Measurements from ENCODE around the gene NDST3.

The NDST3 gene

GRCh38 chr4:118076958-118077766 lies 42.9 kb downstream of the NDST3 start:
- H3K27me3 ChIP-seq (ENCODE audit: insufficient read depth, poor library complexity, severe bottlenecking): no peaks in the 10 kb centered on the region
- no peak for ATAC-seq (ENCODE audit: low read depth)

GRCh38 chr4:118077767-118078105 lies 43.5 kb downstream of the NDST3 start:
- Histone ChIP-seq H3K36me3 (ENCODE audit: low read depth) (no peaks in the 10 kb centered on the region), H3K9me3 (ENCODE audit: severe bottlenecking) (no peaks in the 10 kb centered on the region), H3K4me1 (ENCODE audit: insufficient read depth, poor library complexity, severe bottlenecking) (no peaks in the 10 kb centered on the region), H3K27me3 (ENCODE audit: insufficient read depth, poor library complexity, severe bottlenecking) (no peaks in the 10 kb centered on the region), H3K4me3 (ENCODE audit: severe bottlenecking) (no peak overlapping the region), H3K27ac (ENCODE audit: poor library complexity, severe bottlenecking) (no peak overlapping the region)
- TF ChIP-seq, protein P1, sequence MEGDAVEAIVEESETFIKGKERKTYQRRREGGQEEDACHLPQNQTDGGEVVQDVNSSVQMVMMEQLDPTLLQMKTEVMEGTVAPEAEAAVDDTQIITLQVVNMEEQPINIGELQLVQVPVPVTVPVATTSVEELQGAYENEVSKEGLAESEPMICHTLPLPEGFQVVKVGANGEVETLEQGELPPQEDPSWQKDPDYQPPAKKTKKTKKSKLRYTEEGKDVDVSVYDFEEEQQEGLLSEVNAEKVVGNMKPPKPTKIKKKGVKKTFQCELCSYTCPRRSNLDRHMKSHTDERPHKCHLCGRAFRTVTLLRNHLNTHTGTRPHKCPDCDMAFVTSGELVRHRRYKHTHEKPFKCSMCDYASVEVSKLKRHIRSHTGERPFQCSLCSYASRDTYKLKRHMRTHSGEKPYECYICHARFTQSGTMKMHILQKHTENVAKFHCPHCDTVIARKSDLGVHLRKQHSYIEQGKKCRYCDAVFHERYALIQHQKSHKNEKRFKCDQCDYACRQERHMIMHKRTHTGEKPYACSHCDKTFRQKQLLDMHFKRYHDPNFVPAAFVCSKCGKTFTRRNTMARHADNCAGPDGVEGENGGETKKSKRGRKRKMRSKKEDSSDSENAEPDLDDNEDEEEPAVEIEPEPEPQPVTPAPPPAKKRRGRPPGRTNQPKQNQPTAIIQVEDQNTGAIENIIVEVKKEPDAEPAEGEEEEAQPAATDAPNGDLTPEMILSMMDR (IDR thresholded peaks at IDR 0.05; ENCODE audit: poor library complexity, severe bottlenecking): peak; percentile 4
- no peak for DNase-seq (ENCODE audit: low spot score)
- no peak for ATAC-seq (ENCODE audit: low read depth)

More at GRCh38 chr4:118076958-118077766, 42.9 kb downstream of the NDST3 start:
- H3K4me1 ChIP-seq (ENCODE audit: insufficient read depth, poor library complexity, severe bottlenecking): no peaks in the 10 kb centered on the region
- no peak overlapping the region for H3K27ac ChIP-seq (ENCODE audit: poor library complexity, severe bottlenecking)
- no peaks in the 10 kb centered on the region for H3K36me3 ChIP-seq (ENCODE audit: low read depth)
- H3K9me3 ChIP-seq (ENCODE audit: severe bottlenecking): no peaks in the 10 kb centered on the region
- no peak overlapping the region for H3K4me3 ChIP-seq (ENCODE audit: severe bottlenecking)
- TF ChIP-seq, protein P1 (IDR thresholded peaks at IDR 0.05; ENCODE audit: poor library complexity, severe bottlenecking): peak; percentile 43
- no peak for DNase-seq (ENCODE audit: low spot score)

GRCh38 chr4:118081434-118081833 lies 47.1 kb downstream of the NDST3 start:
- Histone ChIP-seq H3K36me3 (ENCODE audit: low read depth) (no peaks in the 10 kb centered on the region), H3K4me1 (ENCODE audit: insufficient read depth, poor library complexity, severe bottlenecking) (peaks cover 4% of the 10 kb centered on the region), H3K4me3 (ENCODE audit: severe bottlenecking) (no peak overlapping the region), H3K27ac (ENCODE audit: poor library complexity, severe bottlenecking) (no peak overlapping the region), H3K27me3 (ENCODE audit: insufficient read depth, poor library complexity, severe bottlenecking) (no peaks in the 10 kb centered on the region), H3K9me3 (ENCODE audit: severe bottlenecking) (no peaks in the 10 kb centered on the region)
- ATAC-seq (ENCODE audit: low read depth) (no peak), DNase-seq (ENCODE audit: low spot score) (no peak)
- TF ChIP-seq, protein P1 (IDR thresholded peaks at IDR 0.05; ENCODE audit: poor library complexity, severe bottlenecking): no peak

DNA sequence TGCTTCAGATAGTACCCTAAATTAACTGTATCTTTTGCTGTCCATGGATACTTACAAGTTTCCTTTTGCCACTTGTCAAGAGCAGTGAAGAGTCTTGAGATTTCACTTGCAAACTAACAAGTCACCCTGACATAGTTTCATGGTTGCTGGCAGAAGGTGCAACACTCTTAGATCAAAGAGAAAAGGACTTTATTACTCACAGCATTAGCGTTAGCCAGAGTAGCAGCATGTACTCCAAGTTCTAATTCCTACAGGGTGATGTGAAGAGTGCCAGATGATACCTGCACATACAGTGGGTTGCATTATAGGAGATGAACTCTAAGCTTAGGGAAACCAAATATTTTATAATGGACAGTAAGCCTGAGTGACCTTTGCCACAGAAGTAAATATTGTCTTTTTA lies 47.9 kb downstream of the NDST3 start:
- no peaks in the 10 kb centered on the region for H3K9me3 ChIP-seq (ENCODE audit: severe bottlenecking)
- no peak overlapping the region for H3K4me3 ChIP-seq (ENCODE audit: severe bottlenecking)
- TF ChIP-seq, protein P1 (IDR thresholded peaks at IDR 0.05; ENCODE audit: poor library complexity, severe bottlenecking): no peak
- H3K4me1 ChIP-seq (ENCODE audit: insufficient read depth, poor library complexity, severe bottlenecking): peaks cover 4% of the 10 kb centered on the region
- no peaks in the 10 kb centered on the region for H3K27me3 ChIP-seq (ENCODE audit: insufficient read depth, poor library complexity, severe bottlenecking)
- ATAC-seq (ENCODE audit: low read depth) (no peak), DNase-seq (ENCODE audit: low spot score) (no peak)
- no peaks in the 10 kb centered on the region for H3K36me3 ChIP-seq (ENCODE audit: low read depth)
- no peak overlapping the region for H3K27ac ChIP-seq (ENCODE audit: poor library complexity, severe bottlenecking)

DNA sequence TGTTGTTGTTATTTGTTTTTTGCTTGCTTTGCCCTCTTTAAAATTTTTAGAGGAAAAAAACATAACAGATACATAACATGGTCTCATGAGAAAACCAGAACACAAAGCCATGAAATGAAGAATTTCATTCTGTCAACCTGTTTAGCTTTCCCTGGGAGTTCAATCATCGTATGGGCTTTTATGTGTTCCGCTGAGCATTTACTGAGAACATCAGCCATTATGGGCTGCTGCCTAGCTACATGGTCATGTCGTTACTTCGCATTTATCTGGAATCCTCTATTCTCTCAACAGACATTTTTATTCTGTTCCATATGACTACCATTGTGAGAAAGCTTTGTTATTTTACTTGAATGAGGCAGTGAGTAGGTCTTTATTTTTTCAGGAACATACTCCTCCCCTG lies 51.4 kb downstream of the NDST3 start:
- Histone ChIP-seq H3K36me3 (ENCODE audit: low read depth) (no peaks in the 10 kb centered on the region), H3K27ac (ENCODE audit: poor library complexity, severe bottlenecking) (no peak overlapping the region), H3K4me1 (ENCODE audit: insufficient read depth, poor library complexity, severe bottlenecking) (peaks cover 4% of the 10 kb centered on the region), H3K9me3 (ENCODE audit: severe bottlenecking) (no peaks in the 10 kb centered on the region), H3K27me3 (ENCODE audit: insufficient read depth, poor library complexity, severe bottlenecking) (no peaks in the 10 kb centered on the region), H3K4me3 (ENCODE audit: severe bottlenecking) (no peak overlapping the region)
- DNase-seq (ENCODE audit: low spot score) (no peak), ATAC-seq (ENCODE audit: low read depth) (no peak)
- TF ChIP-seq, protein P1 (IDR thresholded peaks at IDR 0.05; ENCODE audit: poor library complexity, severe bottlenecking): no peak

All from RWPE2 (cell line).